ENCODE data around the gene AP3B1.

DNA sequence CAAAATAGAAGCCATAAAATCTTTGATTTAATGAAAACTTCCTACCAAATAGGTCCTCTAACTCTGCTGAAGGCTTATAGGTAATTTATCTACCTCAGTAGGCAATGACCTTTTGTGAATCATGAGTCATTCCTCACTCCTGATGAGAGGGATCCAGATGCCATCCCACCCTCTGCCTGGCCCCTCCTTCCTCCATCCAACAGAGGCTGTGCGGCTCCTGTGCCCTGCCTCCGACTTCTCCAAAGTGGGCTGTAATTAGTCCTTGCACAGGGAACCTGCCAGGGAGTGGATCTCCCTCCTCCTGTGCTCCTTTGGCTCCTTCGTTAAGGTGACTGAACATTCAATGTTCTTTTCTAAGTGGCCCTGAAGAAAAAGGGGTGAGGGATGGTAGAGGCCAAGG is 304.5 kb downstream of the AP3B1 start:
- no peak for TF ChIP-seq CTCF (IDR thresholded peaks at IDR 0.05)
- TF ChIP-seq POLR2A (IDR thresholded peaks at IDR 0.05), result no peak
